Fibroblast of villous mesenchyme (primary cell): Measurements from ENCODE around the gene RUNDC1. TPM values are rescaled to one million over a fixed set of nuclear protein-coding genes. Genes with fewer than 3 reads are reported as not detected.

Experiments
- DNase-seq: peaks from one replicate; pipeline ENCODE4 v3.0.0-alpha.2; 2010; ENCODE audit warnings: low read depth
- H3K4me3 ChIP-seq: 2 replicates; pipeline ENCODE4 v1.5.1; 2011; ENCODE audit warnings: low read depth, mild to moderate bottlenecking, low read length
- total RNA-seq: library from RNA; depleted of rRNA; stranded (reverse); fragments of >200 nt; gene quantifications from 2 replicates; pipeline ENCODE4 v1.2.3, GENCODE V29; 2012
- TF ChIP-seq, protein P1 (sequence below): IDR thresholded peaks from 2 replicates; pipeline ENCODE4 v1.5.1; 2012; ENCODE audit warnings: low read depth, mild to moderate bottlenecking, low read length; ENCODE audit not compliant: insufficient read depth

RUNDC1 gene
- total RNA-seq, 1 donor: 11.2 TPM

DNA sequence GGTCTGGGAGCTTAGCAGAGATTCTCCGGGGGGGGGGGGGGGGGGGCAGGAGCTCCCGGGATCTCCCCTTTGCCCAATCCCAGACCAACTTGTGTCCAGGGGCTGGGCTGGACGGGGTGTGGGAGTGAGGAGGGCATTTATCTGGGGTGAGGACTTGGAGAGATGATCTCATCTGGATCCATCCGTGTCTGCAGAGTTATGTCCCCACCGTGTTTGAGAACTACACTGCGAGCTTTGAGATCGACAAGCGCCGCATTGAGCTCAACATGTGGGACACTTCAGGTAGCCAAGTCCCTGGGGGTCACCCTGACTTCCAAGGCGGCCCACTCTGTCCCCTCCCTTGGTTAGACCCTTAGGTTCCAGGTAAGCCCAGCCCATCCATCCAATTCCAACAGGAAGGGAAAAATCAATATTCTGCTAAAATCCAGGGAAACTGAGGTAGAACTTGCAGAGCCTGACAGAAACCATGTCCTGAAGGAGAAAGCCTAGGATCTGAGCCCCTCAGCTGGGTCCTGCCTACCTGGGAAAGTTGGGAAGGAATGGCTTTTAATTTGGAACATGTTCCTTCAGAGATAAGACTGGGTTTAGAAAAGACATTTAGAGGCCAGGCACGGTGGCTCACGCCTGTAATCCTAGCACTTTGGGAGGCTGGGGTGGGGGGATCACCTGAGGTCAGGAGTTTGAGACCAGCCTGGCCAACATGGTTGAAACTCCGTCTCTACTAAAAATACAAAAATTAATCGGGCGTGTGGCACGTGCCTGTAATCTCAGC, 45.6 kb downstream of the RUNDC1 start:
- TF ChIP-seq, protein P1, sequence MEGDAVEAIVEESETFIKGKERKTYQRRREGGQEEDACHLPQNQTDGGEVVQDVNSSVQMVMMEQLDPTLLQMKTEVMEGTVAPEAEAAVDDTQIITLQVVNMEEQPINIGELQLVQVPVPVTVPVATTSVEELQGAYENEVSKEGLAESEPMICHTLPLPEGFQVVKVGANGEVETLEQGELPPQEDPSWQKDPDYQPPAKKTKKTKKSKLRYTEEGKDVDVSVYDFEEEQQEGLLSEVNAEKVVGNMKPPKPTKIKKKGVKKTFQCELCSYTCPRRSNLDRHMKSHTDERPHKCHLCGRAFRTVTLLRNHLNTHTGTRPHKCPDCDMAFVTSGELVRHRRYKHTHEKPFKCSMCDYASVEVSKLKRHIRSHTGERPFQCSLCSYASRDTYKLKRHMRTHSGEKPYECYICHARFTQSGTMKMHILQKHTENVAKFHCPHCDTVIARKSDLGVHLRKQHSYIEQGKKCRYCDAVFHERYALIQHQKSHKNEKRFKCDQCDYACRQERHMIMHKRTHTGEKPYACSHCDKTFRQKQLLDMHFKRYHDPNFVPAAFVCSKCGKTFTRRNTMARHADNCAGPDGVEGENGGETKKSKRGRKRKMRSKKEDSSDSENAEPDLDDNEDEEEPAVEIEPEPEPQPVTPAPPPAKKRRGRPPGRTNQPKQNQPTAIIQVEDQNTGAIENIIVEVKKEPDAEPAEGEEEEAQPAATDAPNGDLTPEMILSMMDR: no peak
- DNase-seq: no peak

GRCh38 chr17:43026595-43026994, 46.2 kb downstream of the RUNDC1 start:
- TF ChIP-seq, protein P1: no peak
- peak; percentile 28 for DNase-seq
- no peak overlapping the region for H3K4me3 ChIP-seq

More for the DNA sequence above, 45.6 kb downstream of the RUNDC1 start:
- no peak overlapping the region for H3K4me3 ChIP-seq

DNA sequence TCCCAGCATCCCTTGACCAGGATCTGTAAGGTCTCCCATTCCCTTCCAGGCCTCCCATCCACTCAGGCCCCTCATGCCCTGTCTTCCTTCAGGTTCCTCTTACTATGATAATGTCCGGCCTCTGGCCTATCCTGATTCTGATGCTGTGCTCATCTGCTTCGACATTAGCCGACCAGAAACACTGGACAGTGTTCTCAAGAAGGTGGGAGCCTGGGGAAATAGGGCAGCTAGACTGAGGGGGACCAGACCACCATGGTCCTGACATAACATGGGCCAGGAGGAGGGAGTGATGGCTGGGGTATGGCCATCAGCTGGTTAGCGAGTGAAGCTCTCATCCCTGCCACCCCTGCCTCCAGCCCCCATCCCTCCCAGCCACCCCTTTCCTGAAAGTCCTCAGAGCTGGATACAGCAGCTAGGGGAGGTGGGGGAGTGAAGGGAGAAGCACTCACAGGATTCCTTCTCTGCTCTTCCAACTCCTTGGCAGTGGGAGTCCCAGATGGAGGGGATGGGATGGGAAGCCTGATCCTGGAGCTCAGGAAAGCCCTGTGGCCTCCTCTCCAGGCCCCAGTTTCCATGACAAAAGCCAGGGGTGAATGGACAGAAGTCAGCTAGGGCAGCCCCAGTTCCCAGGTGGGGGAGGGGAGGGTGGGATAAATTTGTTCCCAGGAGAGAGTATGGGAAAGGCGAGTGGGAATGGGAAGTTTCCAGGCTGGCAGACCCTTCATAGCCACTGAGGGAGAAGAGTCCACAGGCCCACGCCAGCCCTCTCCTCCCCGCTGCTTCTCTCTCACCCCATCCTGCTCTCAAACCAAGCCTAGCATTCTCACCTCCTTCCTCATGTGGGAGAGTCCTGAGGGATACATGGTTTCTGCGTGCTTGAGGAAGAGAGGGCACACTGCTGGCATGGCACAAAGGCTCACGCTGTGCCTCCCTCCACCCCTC, 47.0 kb downstream of the RUNDC1 start:
- TF ChIP-seq, protein P1: no peak
- no peak overlapping the region for H3K4me3 ChIP-seq
- DNase-seq: no peak

DNA sequence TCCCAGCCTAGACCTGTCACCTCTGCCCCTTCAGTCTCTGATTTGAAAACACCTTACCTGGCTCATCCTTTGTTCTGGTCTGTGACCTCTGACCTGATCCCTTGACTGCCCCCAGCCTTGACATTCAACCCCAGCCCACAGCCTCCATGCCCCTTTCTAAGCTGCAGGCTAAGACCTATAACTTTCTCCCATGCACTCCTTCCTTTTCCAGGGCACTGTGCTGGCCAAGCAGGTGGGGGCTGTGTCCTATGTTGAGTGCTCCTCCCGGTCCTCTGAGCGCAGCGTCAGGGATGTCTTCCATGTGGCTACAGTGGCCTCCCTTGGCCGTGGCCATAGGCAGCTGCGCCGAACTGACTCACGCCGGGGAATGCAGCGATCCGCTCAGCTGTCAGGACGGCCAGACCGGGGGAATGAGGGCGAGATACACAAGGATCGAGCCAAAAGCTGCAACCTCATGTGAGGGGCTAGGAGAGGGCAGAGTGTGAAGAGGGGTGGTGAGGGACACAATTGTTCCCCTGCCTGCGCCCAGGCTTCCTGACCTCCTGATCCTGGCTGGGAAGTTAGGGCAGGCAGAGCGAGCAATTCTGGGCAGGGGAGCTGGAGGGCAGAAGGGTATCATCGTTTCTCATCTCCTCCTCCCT, 48.0 kb downstream of the RUNDC1 start:
- TF ChIP-seq, protein P1: no peak
- no peak overlapping the region for H3K4me3 ChIP-seq
- no peak for DNase-seq

DNA sequence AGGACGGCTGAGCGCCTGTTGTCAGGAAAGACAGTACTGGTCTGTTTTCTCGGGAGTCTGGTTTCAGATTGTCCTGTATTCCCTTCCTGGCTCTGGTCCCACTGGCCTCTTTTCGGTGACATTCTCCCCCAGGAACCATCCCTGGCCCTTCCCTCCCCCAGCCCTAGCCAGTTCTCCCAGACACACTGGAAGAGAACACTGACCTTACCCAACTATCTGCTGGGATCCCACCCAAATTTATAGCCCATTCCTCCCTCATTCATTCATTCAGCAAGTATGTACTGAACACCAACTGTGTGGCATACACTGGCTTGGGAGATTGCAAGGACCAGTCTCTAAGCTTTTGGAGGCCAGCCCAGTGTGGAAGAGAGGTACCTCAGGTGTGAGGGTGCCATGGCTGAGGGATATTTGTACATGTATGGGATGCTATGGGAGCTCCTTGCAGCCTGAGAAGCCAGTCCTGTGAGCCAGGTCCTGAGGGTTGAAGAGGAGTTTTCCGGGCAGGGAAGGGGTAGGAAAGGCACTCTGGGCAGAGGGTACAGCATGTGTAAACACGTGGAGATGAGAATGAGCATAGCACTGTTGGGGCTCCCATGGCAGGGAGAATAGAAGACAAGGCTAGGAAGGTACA, 49.9 kb downstream of the RUNDC1 start:
- DNase-seq: no peak
- TF ChIP-seq, protein P1: no peak
- no peak overlapping the region for H3K4me3 ChIP-seq

- TF ChIP-seq, protein P1: no peak
- no peak overlapping the region for H3K4me3 ChIP-seq
- DNase-seq: no peak
Measured at GRCh38 chr17:43031666-43032065, 51.3 kb downstream of the RUNDC1 start.
